Measurements from ENCODE around the gene ZDHHC11. TPM values are rescaled to one million over a fixed set of nuclear protein-coding genes. Genes with fewer than 3 reads are reported as not detected.
"Not testable (repeated sequence)": the region's sequence is repeated elsewhere in the genome, so short reads cannot be mapped to it uniquely, and the experiment has no call there.

Gene ZDHHC11
- total RNA-seq, 4 donors from 2014 or later: 4.3 to 13.5 (median 10.9) TPM

- DNase-seq (ENCODE audit: extremely low spot score): no peak
- no peaks in the 10 kb centered on the region for H3K9me3 ChIP-seq
- H3K4me3 ChIP-seq: no peak overlapping the region
- H3K36me3 ChIP-seq: peaks cover 5 to 37% (median 30%) of the 10 kb centered on the region in 4 donors
- no peaks in the 10 kb centered on the region for H3K27me3 ChIP-seq
- WGBS: 86% methylated on average over 32 of the region's 32 CpGs
- TF ChIP-seq EP300 (IDR thresholded peaks at IDR 0.05) (no peak), POLR2A (IDR thresholded peaks at IDR 0.05; ENCODE audit: low read depth) (no peak), POLR2AphosphoS5 (IDR thresholded peaks at IDR 0.05) (no peak), CTCF (IDR thresholded peaks at IDR 0.05) (no peak)
- intact Hi-C loops (cut with DNase I): loop anchor here (10.0 kb wide), 1 partner anchor 92 kb away; no protein-coding TSS in a partner anchor
- H3K4me1 ChIP-seq: peaks cover 0 to 5% (median 2%) of the 10 kb centered on the region in 4 donors
- no peak overlapping the region for H3K27ac ChIP-seq (replicated peaks in 1 of 4)
Observed at GRCh38 chr5:766666-767431, 83.9 kb downstream of the ZDHHC11 start.

- Histone ChIP-seq H3K36me3 (peaks cover 5 to 37% (median 31%) of the 10 kb centered on the region in 4 donors), H3K27ac (replicated peaks in 1 of 4) (no peak overlapping the region), H3K4me3 (no peak overlapping the region), H3K9me3 (no peaks in the 10 kb centered on the region), H3K4me1 (peaks cover 0 to 5% (median 3%) of the 10 kb centered on the region in 4 donors), H3K27me3 (no peaks in the 10 kb centered on the region)
- 94% methylated on average over 17 of the region's 18 CpGs for WGBS
- no peak for DNase-seq (ENCODE audit: extremely low spot score)
- no peak for TF ChIP-seq CTCF (IDR thresholded peaks at IDR 0.05)
- no peak for TF ChIP-seq POLR2AphosphoS5 (IDR thresholded peaks at IDR 0.05)
- TF ChIP-seq POLR2A (IDR thresholded peaks at IDR 0.05; ENCODE audit: low read depth): no peak
- TF ChIP-seq EP300 (IDR thresholded peaks at IDR 0.05): no peak
- intact Hi-C loops (cut with DNase I): loop anchor here (10.0 kb wide), 1 partner anchor 91 kb away; no protein-coding TSS in a partner anchor
Observed at GRCh38 chr5:765948-766631, 84.7 kb downstream of the ZDHHC11 start.

GRCh38 chr5:763998-764781, 86.6 kb downstream of the ZDHHC11 start:
- TF ChIP-seq EP300 (IDR thresholded peaks at IDR 0.05) (no peak), POLR2A (IDR thresholded peaks at IDR 0.05; ENCODE audit: low read depth) (no peak), CTCF (IDR thresholded peaks at IDR 0.05) (no peak), POLR2AphosphoS5 (IDR thresholded peaks at IDR 0.05) (no peak)
- Histone ChIP-seq H3K4me3 (no peak overlapping the region), H3K27ac (replicated peaks in 1 of 4) (no peak overlapping the region), H3K27me3 (no peaks in the 10 kb centered on the region), H3K36me3 (peaks cover 5 to 46% (median 37%) of the 10 kb centered on the region in 4 donors), H3K9me3 (no peaks in the 10 kb centered on the region), H3K4me1 (peaks cover 8 to 18% (median 16%) of the 10 kb centered on the region in 4 donors)
- intact Hi-C loops (cut with DNase I): loop anchor here (5.0 to 10.0 kb wide), 2 partner anchors 78 to 89 kb away; no protein-coding TSS in a partner anchor
- WGBS: 96% methylated on average over 26 of the region's 31 CpGs
- DNase-seq (ENCODE audit: extremely low spot score): no peak

GRCh38 chr5:763397-763796, 87.4 kb downstream of the ZDHHC11 start:
- peaks cover 5 to 46% (median 37%) of the 10 kb centered on the region in 4 donors for H3K36me3 ChIP-seq
- TF ChIP-seq EP300 (IDR thresholded peaks at IDR 0.05) (no peak), POLR2AphosphoS5 (IDR thresholded peaks at IDR 0.05) (no peak), CTCF (IDR thresholded peaks at IDR 0.05) (no peak), POLR2A (IDR thresholded peaks at IDR 0.05; ENCODE audit: low read depth) (no peak)
- DNase-seq (ENCODE audit: extremely low spot score): no peak
- intact Hi-C loops (cut with DNase I): loop anchor here (5.0 to 10.0 kb wide), 2 partner anchors 79 to 89 kb away; no protein-coding TSS in a partner anchor
- H3K4me3 ChIP-seq: no peak overlapping the region
- no peaks in the 10 kb centered on the region for H3K27me3 ChIP-seq
- no peak overlapping the region for H3K27ac ChIP-seq (replicated peaks in 1 of 4)
- no peaks in the 10 kb centered on the region for H3K9me3 ChIP-seq
- peaks cover 16 to 26% (median 23%) of the 10 kb centered on the region in 4 donors for H3K4me1 ChIP-seq
- 85% methylated on average over 5 of the region's 5 CpGs for WGBS

- H3K27ac ChIP-seq (replicated peaks in 1 of 4); H3K27me3 ChIP-seq; DNase-seq (ENCODE audit: extremely low spot score); H3K9me3 ChIP-seq; H3K4me3 ChIP-seq: not testable (repeated sequence)
- intact Hi-C loops (cut with DNase I): loop anchor here (5.0 to 10.0 kb wide), 2 partner anchors 79 to 88 kb away; no protein-coding TSS in a partner anchor
- H3K4me1 ChIP-seq: peaks cover 20 to 30% (median 27%) of the 10 kb centered on the region in 4 donors
- peaks cover 5 to 46% (median 37%) of the 10 kb centered on the region in 4 donors for H3K36me3 ChIP-seq
- WGBS: 90% methylated on average over 8 of the region's 8 CpGs
Observed at GRCh38 chr5:762996-763395, 87.8 kb downstream of the ZDHHC11 start.

Measured in esophagus muscularis mucosa (tissue), 4 donors.